ENCODE measurements around the gene SEMA6B. TPM values are rescaled to one million over a fixed set of nuclear protein-coding genes. Genes with fewer than 3 reads are reported as not detected.

Gene SEMA6B
- total and polyA plus RNA-seq, 2 of the 8 experiments (the other 6 are each of a cell fraction or from before 2014, with no cell fraction given) = 31.3 to 54.4 TPM

DNA sequence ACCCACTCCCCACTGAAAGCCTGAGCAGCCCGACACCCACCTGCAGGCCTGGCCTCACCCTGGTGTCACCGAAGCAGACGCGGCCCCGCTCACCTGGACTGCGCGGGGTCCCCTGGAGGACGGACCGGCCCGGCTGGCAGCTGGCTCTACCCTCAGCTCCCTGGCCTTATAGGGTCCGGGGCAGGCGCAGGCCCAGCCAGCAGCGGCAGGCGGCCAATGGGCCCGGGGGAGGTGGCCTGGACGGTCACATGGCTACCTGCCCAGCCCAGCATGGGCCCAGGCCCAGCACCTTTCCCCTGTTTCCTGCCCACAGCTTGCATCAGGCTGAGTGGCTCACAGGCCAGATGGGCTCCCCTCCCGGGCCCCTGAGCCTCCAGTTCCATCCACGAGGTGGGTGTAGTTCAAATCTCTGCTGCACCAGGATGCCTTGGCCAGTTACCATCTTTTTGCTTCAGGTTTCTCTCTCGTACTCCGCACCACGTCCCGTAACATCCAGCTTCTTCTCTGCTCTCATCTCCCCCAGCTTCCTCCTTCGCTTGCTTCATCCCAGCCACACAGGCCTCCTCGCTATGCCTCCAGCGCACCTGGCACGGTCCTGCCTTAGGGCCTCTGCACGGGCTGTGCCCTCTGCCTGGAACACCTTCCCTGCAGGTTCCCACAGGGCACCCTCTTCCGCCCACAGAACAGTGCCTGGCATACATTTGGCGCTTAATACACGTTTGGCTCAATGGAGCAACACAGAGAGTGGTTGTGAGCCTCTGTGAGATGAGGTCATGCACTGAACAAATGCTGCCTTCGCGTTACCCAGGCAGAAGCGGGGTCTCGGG lies 40.9 kb downstream of the SEMA6B start, which contains the start of gene PLIN4:
PLIN4 (minus strand) TSS at position 142 of the 827 bp plus-strand sequence. CDS start 214 bp downstream, outside the sequence.
- Histone ChIP-seq H3K79me2 (ENCODE audit: control insufficient read depth in 1 of 2, insufficient read depth in 2 of 2, low read length in 2 of 2) (no peaks in the 10 kb centered on the region), H4K5ac (ENCODE audit: insufficient read length, low read depth, low read length) (no peak within 1 kb of the TSS)
- CTCF ChIA-PET (ENCODE audit: partially characterized antibody) = interaction anchor here (0.6 to 5.8 kb wide), 5 partner anchors 8 to 125 kb away, joined by 3 to 62 read pairs (median 3); partner anchors contain the start of gene PLIN5

More for the DNA sequence above, 40.9 kb downstream of the SEMA6B start, which contains the start of gene PLIN4:
- no peak within 1 kb of the TSS for H3K27ac ChIP-seq (ENCODE audit: low read depth, low read length)
- 0 out of 2 replicates have a peak within 1 kb of the TSS, but pooled peaks have one; percentile 8 for H2BK20ac ChIP-seq (ENCODE audit: low read length)
- no peak within 1 kb of the TSS for H3K4me2 ChIP-seq (ENCODE audit: insufficient read depth in 1 of 2, low read depth in 2 of 2, low read length in 2 of 2)
- DNase-seq (ENCODE audit: low read depth in 1 of 2, low spot score in 2 of 2) = peak in 1 of 2 experiments; percentile 54
- no peak within 1 kb of the TSS for H3K14ac ChIP-seq (ENCODE audit: insufficient read length)
- H3K4me1 ChIP-seq (replicated peaks in 1 of 4; ENCODE audit: control insufficient read depth in 3 of 4, insufficient read depth in 4 of 4, low read length in 3 of 4) = peaks cover 0 to 3% (median under 1%) of the 10 kb centered on the region in 4 experiments; a peak in 4 of 7 replicates
- no peak within 1 kb of the TSS for H2AK5ac ChIP-seq (ENCODE audit: low read depth, low read length)
- TF ChIP-seq, protein P1, sequence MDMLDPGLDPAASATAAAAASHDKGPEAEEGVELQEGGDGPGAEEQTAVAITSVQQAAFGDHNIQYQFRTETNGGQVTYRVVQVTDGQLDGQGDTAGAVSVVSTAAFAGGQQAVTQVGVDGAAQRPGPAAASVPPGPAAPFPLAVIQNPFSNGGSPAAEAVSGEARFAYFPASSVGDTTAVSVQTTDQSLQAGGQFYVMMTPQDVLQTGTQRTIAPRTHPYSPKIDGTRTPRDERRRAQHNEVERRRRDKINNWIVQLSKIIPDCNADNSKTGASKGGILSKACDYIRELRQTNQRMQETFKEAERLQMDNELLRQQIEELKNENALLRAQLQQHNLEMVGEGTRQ (IDR thresholded peaks at IDR 0.05; ENCODE audit: low read length) = 0 out of 2 replicates have a peak, but pooled peaks have one; percentile 24
- no peak for TF ChIP-seq NANOG (IDR thresholded peaks at IDR 0.05; ENCODE audit: insufficient read depth, low read depth, low read length, poor library complexity, severe bottlenecking)
- H2BK120ac ChIP-seq (replicated peaks; ENCODE audit: low read depth, low read length) = no peak within 1 kb of the TSS
- H3K9me3 ChIP-seq (ENCODE audit: insufficient read depth in 2 of 2, low read depth in 1 of 2, low read length in 1 of 2) = no peaks in the 10 kb centered on the region
- no peaks in the 10 kb centered on the region for H3K23me2 ChIP-seq (ENCODE audit: low read depth, low read length)
- peak within 1 kb of the TSS; percentile 26; the same call in 1 of the 2 replicates for H2AFZ ChIP-seq (ENCODE audit: low read length)
- FAIRE-seq = no peak
- H3K9ac ChIP-seq (replicated peaks in 1 of 4; ENCODE audit: extremely low read depth in 1 of 4, low read depth in 3 of 4, low read length in 3 of 4) = no peak within 1 kb of the TSS
- H3K27me3 ChIP-seq (replicated peaks in 1 of 4; ENCODE audit: control insufficient read depth in 3 of 4, extremely low read depth in 1 of 4, insufficient read depth in 3 of 4, low read length in 3 of 4) = peaks cover 0 to 28% (median 20%) of the 10 kb centered on the region in 4 experiments; a peak in 5 of 7 replicates
- H4K91ac ChIP-seq (replicated peaks; ENCODE audit: insufficient read length, low read length) = no peak within 1 kb of the TSS
- H3K79me1 ChIP-seq (ENCODE audit: low read depth, low read length) = no peaks in the 10 kb centered on the region
- H4K20me1 ChIP-seq (replicated peaks in 1 of 2; ENCODE audit: control insufficient read depth in 1 of 2, insufficient read depth in 2 of 2, low read length in 2 of 2) = no peaks in the 10 kb centered on the region
- H2BK12ac ChIP-seq (ENCODE audit: low read depth, low read length) = 0 out of 2 replicates have a peak within 1 kb of the TSS, but pooled peaks have one; percentile 9
- H3K56ac ChIP-seq (replicated peaks; ENCODE audit: insufficient read length, low read depth, low read length) = no peak within 1 kb of the TSS
- WGBS, 2 experiments (ENCODE audit: extremely low coverage in 1 of 2, insufficient coverage in 1 of 2, insufficient read length in 1 of 2, insufficient replicate concordance in 2 of 2, low coverage in 1 of 2, low lambda C conversion rate in 2 of 2, missing lambda C conversion rate in 1 of 2) = 88% methylated on average over 18 of the region's 34 CpGs; no CpG with 5 or more reads in 1 of the 2 experiments
- H3K36me3 ChIP-seq (ENCODE audit: control insufficient read depth in 2 of 4, insufficient read depth in 4 of 4, low read length in 3 of 4) = no peaks in the 10 kb centered on the region
- no peak within 1 kb of the TSS for H3K4me3 ChIP-seq (ENCODE audit: extremely low read depth in 1 of 4, insufficient read depth in 2 of 4, low read depth in 3 of 4, low read length in 4 of 4)
- POLR2A ChIA-PET (ENCODE audit: partially characterized antibody) = interaction anchor here (0.6 to 3.9 kb wide), 13 partner anchors 8 to 114 kb away, joined by 3 to 27 read pairs (median 3); partner anchors contain the start of genes LRG1 and PLIN5
- H3K23ac ChIP-seq (ENCODE audit: insufficient read length) = no peak within 1 kb of the TSS
- peak within 1 kb of the TSS; percentile 53; the same call in 1 of the 2 replicates for H2BK15ac ChIP-seq (ENCODE audit: low read length)
- H4K8ac ChIP-seq (ENCODE audit: extremely low read depth, insufficient read depth, low read length) = peak within 1 kb of the TSS; percentile 85; the same call in 1 of the 2 replicates
- H2BK5ac ChIP-seq (ENCODE audit: low read depth, low read length) = no peak within 1 kb of the TSS
- H3K18ac ChIP-seq (ENCODE audit: extremely low read depth, low read length) = no peak within 1 kb of the TSS; the same call in 1 of the 2 replicates
- no peak within 1 kb of the TSS for H3K4ac ChIP-seq (replicated peaks; ENCODE audit: insufficient read length, low read depth, low read length)

Measured in H1 (cell line).